ENCODE measurements around the gene ASB7.

Gene ASB7

GRCh38 chr15:100686021-100686724, 83.8 kb downstream of the ASB7 start:
- no peak for DNase-seq (ENCODE audit: low read depth)

- DNase-seq (ENCODE audit: low read depth): no peak
Observed at GRCh38 chr15:100686725-100687473, 84.5 kb downstream of the ASB7 start.

GRCh38 chr15:100687582-100688141, 85.3 kb downstream of the ASB7 start:
- DNase-seq (ENCODE audit: low read depth): no peak

GRCh38 chr15:100688549-100689120, 86.2 kb downstream of the ASB7 start:
- DNase-seq (ENCODE audit: low read depth): no peak

GRCh38 chr15:100689131-100689899, 86.9 kb downstream of the ASB7 start:
- DNase-seq (ENCODE audit: low read depth): no peak

GRCh38 chr15:100690032-100690794, 87.8 kb downstream of the ASB7 start:
- no peak for DNase-seq (ENCODE audit: low read depth)

- DNase-seq (ENCODE audit: low read depth): no peak
Observed at GRCh38 chr15:100690795-100691158, 88.4 kb downstream of the ASB7 start.

- DNase-seq (ENCODE audit: low read depth): no peak
Observed at GRCh38 chr15:100691321-100691720, 88.9 kb downstream of the ASB7 start.

- DNase-seq (ENCODE audit: low read depth): no peak
Observed at GRCh38 chr15:100692246-100692645, 89.9 kb downstream of the ASB7 start.

- no peak for DNase-seq (ENCODE audit: low read depth)
Observed at GRCh38 chr15:100692671-100693070, 90.3 kb downstream of the ASB7 start.

GRCh38 chr15:100693451-100693850, 91.1 kb downstream of the ASB7 start:
- DNase-seq (ENCODE audit: low read depth): no peak

GRCh38 chr15:100694381-100695021, 92.1 kb downstream of the ASB7 start:
- DNase-seq (ENCODE audit: low read depth): no peak

- no peak for DNase-seq (ENCODE audit: low read depth)
Observed at GRCh38 chr15:100695048-100695447, 92.7 kb downstream of the ASB7 start.

- DNase-seq (ENCODE audit: low read depth): no peak
Observed at GRCh38 chr15:100696452-100696851, 94.1 kb downstream of the ASB7 start.
